ENCODE results near the gene TBC1D23.
"Not testable (repeated sequence)": the region's sequence is repeated elsewhere in the genome, so short reads cannot be mapped to it uniquely, and the experiment has no call there.

Gene TBC1D23

DNA sequence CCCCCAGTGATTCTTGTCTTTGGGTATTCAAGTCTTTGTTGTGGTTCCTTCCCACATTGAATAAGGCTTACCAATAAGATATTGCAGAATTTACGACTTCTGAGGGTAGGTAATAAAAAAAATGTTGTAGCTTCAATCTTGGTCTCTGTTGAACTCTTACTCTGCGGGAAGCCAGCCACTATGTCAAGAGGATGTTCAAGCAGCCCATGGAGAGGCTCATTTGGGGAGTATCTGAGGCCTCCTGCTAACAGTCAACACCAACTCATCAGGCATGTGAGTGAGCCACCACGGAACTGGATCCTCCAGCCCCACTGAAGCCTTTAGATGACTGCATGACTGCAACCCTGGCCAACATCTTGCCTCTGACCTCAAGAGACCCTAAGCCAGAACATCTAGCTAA lies 3.2 kb upstream of the TBC1D23 start:
- no peak for DNase-seq

DNA sequence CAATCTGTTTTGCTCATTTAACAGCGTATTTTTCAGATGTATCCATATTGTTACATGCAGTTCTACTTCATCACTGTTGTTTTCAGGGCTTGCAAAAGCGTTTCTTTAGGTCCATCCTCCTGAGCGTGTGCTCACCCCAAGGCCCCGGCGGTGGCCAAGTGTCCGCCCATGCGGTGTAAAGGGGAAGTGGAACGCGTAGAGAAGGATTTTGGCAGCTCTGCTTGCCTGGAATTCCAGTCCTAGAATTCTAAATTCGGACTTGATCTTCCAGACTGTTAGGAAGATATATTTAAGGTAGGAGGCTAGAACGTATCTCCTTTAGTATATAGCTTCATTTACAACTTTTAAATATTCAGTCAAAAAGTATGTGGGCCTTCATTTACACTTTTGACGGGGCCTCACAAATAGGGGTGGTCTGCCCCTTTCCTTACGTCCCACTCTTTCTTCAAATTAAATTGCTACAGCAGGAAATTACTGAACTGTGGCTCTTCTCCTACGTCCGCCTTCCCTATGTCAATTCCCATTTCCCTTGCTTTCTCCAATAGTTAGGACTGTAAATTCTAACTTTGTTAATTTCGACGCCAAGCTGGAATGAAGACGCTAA lies 609 bp upstream of the TBC1D23 start:
- peak; percentile 56 to 74 (median 72) for DNase-seq

DNA sequence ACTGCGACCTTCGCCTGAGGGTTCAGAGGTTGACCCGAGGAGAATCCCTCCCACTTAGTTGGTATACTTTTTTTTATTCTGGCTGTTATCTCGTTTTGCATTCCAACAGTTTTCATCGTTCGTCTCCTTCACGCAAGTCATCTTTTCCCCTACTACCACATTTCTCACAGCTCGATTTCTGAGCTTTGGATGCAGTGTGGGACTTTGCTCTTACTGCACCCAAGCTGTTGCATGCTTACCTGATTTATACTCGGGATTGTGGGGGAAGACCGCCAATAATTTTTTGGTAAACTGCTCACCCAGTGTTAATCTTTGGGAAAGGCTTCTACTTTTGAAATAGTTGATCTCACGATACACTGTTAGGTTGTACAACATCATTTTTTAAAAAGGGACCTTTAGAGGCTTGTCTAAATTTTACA lies 702 bp downstream of the TBC1D23 start:
- no peak for DNase-seq

DNA sequence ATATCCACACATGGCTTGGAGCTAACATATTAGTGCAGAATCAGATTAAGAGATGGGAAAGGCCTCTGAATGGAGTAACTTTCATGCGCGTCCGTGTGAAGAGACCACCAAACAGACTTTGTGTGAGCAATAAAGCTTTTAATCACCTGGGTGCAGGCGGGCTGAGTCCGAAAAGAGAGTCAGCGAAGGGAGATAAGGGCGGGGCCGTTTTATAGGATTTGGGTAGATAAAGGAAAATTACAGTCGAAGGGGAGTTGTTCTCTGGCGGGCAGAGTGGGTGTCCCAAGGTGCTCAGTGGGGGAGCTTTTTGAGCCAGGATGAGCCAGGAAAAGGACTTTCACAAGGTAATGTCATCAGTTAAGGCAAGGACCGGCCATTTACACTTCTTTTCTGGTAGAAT lies 2.1 kb downstream of the TBC1D23 start:
- DNase-seq = not testable (repeated sequence)

DNA sequence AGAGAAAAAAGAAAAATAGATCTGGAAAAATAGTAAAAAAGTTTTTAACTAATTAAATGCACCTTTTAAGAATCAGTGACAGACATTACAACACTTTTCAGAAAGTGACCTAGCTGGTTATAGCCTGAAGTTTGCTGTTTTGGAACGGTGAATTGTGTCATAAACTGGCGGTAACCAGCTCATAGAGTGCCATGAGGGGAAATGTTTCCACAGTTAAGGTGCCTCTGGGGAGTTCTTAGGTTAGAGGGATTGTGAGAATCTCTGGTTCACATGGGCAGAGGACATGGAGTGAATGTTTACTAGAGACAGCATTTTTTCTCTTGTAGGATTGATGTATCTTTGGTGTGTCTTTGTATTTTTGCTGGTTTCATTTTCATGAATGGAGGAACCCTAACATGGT lies 2.8 kb downstream of the TBC1D23 start:
- no peak for DNase-seq

DNA sequence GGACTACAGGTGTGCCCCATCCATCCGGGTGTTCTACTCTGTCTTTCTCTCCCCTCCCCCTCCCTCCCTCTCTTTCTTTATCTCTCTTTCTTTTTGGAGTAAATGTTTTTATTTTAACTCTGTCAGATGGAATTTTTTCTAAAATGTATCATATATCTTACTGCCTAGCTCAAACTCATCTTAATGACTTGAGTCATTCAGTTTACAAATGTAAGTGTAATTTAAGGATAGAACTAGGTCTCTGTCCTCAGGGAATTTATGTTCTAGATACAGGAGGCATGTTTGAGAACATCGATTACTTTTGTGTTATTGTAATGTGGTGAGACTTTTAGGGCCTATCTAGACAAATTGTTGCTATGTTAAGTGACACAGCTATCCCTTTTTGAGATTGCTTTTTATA lies 3.5 kb downstream of the TBC1D23 start:
- DNase-seq = no peak

DNA sequence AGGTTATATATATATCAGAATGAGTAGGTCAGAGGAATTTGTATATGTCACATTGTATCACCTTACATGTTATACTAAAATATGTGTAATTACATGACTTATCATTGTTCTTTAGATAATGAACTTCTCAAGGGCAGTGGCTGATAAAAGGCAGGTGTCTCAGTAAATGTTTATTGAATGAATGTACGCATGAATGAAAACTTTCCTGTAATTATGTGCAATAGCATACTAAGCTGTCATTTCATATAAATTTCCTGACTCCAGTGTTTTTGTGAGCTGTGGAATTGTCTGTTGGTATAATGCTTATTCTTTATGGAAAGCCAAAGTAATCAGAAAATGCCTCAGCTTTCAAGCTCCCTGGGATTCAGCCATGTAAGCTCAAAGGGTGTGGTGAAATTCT lies 4.2 kb downstream of the TBC1D23 start:
- no peak for DNase-seq

DNA sequence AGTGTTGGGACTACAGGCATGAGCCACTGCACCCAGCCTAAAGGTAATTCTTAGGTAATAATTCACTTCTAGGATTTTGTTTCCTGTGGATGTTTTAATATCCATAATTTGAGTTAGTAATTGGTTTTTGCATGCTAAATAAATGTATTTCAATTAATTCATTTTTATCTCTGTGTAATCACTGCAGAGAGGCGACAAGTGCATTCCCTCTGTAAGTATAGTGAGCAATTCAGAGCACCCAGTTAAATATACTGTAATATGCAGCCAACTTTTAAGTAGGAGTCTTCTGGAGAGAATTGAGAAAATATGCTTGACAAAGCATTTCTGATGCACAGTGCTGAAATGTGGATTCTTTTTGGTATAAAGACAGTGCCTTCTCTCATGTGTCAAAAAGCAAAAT lies 5.7 kb downstream of the TBC1D23 start:
- DNase-seq = no peak

DNA sequence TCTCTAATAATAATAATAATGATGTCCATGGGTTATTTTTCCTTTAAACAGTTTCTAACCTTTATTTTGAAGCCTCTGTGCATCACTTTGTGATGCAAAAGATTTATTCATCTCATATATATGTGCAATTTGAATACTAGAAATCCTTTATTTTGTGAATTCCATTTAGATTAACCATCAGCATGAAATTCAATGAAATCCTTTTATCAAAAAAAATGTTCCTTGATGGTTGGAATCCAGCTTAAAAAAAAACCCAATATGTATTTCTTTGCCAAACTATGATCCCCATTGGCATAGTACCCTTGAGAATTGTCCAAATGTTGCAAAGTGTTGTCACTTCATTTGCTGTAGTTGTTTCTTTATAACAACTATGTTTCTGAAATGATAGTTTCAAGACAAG lies 7.4 kb downstream of the TBC1D23 start:
- DNase-seq = no peak

DNA sequence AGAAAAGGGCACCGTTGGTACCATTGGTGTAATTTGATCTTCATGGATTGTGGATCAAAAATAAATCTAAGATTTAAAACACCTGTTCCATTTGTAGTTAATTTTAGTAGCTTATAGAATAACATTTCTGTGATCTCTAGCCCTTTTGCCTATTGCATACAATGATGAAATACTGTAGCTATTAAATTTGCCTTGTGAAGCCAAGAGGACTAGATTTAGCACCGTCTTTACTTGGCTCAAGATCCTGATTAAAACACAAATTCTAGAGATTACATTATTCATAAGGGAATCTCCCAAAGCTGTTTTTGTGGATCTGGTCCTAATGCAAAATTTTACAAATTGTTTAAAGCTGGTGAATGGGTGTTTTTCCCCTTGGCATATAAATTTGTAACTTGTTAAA lies 8.2 kb downstream of the TBC1D23 start:
- no peak for DNase-seq

DNA sequence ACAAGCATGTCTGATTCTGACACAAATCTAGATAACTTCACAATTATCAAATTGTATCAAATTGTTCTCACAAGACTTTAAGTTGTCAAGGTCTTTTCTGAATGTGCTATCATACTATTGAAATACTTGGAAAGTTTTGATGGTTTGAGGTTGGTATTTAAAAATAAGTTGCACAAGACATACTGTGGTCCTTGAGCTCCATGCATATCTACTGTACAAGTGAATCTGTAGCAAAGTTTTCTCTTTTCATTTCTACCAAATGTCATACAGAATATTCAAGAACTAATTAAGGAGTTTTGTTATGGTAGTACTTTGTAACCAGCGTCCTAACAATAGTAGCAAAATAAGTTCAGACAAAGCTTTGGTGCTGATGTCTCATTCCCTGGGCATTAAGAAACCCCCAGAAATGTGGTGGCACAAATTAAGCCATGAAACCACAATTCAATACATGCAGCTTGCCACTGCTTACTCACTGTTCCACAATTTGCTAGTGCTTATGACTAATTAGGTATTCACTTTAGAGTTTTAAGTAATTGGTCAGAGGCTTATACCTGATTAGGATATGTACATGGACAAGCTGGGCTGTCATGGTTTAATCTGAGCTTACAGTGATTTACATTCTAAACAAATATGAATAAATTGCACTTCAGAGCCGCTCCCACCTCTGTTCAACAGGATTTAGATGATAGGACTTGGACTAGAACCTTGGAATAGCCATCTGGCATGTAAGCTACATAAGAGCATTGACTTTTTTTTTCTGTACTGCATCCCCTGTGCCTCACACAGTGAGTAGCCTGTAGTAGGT lies 8.8 kb downstream of the TBC1D23 start:
- no peak for DNase-seq

DNA sequence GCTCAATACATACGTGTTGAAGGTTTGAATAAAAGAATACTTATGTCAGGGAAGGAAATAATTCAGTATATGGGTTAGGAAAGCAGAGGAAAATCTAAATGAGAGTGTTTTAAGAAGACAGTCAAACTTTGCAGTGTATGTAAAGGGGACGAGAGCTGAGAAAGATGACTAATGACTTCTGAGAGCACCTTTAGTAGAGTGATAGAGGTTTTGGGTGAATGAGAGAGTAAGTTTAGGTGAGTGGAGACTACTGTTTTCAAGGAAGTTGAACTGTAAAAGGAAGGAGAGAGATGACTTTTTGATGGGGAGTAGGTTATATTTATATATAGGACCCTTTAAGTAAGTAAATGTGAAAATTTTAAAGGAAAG lies 9.4 kb downstream of the TBC1D23 start:
- DNase-seq = no peak

DNA sequence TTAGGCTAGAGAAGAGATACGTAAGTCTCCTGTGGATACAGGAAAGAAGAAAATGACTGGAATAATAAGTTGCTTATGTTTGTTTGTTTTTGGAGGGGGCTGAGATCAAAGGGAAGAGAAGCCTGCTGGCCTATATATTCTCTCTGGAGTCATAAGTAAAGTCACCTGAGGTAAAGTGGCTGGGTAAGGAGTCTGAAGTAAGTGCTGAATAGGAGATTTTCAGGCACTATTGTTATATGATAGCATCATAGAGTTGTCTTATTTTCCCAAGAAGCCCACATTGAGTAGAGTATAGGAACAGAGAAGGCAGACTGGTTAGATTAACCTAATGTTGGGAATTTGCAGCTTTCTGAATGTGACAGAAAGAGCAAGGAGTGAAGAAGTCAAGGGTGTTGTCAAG lies 10.7 kb downstream of the TBC1D23 start:
- no peak for DNase-seq

DNA sequence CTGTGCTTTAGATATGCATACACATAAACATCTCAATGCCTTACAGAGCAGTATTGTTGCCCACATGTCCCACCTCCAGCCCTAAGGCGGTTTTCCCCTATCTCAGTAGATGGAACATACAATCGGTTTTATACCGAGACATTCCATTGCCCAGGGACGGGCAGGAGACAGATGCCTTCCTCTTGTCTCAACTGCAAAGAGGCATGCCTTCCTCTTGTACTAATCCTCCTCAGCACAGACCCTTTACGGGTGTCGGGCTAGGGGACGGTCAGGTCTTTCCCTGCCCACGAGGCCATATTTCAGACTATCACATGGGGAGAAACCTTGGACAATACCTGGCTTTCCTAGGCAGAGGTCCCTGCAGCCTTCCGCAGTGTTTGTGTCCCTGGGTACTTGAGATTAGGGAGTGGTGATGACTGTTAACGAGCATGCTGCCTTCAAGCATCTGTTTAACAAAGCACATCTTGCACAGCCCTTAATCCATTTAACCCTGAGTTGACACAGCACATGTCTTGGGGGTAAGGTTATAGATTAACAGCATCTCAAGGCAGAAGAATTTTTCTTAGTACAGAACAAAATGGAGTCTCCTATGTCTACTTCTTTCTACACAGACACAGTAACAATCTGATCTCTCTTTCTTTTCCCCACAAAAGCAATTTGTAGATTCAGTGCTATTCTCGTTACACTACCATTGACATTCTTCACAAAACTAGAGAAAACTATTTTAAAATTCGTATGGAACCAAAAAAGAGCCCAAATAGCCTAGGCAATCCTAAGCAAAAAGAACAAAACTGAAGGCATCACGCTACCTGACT lies 12.2 kb downstream of the TBC1D23 start:
- not testable (repeated sequence) for DNase-seq

DNA sequence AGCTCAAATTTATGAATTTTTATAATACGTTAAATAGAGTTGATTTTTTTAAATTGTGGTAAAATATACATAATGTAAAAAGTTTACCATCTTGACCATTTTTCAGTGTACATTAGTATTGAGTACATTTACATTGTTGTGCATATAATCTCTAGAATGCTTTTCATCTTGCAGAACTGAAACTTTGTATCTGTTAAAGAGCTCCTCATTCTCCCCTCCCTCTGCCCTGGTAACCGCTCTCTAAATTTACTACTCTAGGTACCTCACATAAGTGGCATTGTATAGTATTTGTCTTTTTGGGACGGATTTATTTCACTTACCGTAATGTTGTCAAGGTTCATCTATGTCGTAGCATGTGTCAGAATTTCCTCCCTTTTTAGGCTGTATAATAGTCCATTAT lies 13.6 kb downstream of the TBC1D23 start:
- DNase-seq = no peak

DNA sequence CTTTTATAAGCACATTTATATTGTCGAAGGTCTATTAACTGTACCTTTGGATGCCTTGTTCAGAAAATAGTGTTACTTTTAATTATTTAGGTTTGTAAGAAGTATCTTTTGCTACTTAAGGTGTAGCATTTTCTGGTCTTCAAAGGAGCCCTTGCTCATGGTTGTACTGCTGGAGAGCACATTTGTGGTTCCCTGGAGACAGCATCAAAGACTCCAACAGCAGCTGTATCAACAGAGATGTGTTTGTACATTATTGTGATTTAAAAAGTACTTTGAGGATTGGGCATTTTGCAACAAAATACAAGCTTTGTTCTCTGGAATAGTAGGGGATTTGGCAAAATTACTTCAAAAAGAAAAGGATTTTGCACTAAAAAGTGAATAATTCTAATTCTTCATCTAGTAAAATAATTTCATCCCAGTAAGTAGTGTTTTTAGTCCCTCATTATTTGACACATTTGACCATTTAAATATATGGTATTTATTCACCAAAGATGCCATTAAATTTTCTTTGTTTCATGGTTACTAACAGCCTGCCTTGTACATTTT lies 16.5 kb downstream of the TBC1D23 start:
- DNase-seq = no peak

DNA sequence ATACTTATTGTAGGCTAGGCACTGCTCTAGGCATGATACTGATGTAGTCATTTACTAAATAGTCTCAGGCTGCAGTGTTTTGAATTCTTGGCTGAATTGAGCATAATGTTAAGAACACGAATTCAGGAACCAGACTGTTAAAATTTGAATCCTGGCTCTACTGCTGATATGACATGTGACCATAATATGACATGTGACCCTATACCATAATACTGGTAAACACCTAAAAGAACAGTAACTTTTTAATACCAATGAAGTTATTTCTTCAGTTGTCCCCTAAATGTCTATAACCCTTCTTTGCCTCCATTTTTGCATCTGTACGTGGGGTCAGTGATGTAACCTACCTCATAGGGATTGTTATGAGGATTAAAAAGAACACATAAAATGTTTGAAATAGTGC lies 18.1 kb downstream of the TBC1D23 start:
- peak in 1 of 4 experiments; percentile 14 for DNase-seq

DNA sequence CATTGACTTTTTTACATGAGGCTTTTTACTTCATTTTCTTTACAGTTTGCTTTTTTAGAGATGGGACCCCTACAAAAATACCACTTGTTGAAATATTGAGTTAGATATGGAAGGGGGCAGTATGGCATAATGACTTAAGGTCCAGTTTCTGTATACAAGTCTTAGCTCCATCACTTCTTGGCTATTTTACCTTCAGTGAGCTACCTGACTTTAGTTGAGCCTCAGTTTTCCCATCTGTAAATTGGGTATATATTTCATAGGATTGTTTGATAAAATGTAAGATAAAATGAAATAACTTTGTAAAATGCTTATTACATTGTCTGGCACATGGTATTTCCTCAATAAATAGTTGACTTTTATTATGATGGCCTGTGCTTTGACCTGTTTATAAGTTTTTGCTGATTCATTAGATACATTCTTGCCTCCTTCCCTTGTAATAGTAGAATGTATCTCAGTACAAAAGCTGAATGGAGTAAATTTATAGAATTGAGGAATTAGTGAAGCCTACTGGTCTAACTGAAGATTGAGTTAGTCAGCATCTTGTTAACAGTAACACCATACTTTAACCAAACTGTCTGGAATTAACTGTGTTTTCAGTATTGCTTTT lies 27.6 kb downstream of the TBC1D23 start:
- DNase-seq = no peak

DNA sequence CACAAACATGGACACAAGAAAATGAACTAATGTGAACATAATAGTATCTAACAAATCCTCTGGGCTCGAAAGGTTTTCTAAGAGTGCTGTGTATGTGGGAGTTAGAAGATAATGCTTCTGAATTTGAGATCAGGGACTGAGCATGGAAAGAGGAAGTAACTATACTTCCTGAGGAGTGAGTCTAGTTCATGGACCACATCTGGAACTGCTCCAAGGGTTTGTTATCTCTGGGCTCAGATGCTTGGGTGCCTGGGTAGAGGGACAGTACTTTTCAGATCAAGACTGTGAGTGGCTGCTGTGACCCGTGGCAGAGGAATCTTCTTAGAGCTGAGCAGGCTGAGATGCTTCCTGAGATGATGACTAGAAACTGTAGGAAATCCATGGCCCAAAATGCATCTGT lies 28.5 kb downstream of the TBC1D23 start:
- peak; percentile 20 to 63 (median 40) for DNase-seq

DNA sequence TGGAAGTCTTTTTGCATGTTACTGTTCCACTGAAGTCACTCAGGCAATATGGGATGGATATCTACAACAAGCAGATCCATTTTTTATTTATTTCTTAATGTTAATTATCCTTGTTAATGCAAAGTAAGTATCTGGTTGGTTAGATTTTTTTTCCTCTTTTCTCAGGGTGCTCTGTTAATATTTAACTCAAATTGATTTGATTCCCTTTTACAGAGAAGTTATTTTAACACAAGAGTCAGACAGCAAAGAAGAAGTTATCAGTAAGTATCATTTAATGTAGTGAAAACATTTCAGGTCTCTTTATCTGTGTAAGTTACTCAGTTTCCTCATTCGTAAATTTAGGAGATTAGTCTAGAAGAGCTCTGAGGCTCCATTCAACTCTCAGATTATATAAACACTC lies 34.3 kb downstream of the TBC1D23 start:
- DNase-seq = no peak

DNA sequence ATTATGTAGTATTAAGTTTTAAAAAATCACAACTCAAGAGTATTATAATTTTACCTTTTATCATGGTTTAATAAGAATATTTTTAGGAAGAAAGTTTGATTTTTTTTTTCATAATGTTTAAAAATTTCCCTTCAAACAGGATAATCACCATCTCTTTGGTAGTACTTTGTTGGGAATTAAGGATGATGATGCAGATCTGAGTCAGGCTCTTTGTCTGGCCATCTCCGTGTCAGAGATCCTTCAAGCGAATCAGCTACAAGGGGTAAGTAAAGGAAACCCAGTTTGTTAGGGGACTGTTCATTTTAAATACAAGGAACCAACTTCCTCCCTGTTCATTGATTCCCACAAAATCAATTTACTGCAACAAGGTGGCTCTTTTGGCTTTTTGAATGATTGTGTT lies 37.0 kb downstream of the TBC1D23 start:
- no peak for DNase-seq

DNA sequence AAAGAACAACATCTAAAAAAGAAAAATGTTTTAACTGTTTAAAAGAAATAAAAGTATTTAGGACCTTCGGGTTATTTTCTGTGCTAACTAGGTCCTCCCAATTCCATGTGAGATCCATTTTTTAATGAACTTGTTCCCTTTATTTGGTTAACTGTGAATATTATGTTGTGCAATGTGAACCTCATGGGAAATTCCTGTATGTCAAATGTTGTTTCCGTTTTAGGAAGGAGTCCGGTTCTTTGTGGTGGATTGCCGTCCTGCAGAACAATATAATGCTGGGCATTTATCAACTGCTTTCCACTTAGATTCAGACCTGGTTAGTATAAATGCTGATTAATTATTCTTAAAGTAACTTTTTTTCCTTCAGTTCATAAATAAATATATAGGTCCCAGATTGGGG lies 38.2 kb downstream of the TBC1D23 start:
- peak; percentile 4 to 45 (median 40) for DNase-seq

DNA sequence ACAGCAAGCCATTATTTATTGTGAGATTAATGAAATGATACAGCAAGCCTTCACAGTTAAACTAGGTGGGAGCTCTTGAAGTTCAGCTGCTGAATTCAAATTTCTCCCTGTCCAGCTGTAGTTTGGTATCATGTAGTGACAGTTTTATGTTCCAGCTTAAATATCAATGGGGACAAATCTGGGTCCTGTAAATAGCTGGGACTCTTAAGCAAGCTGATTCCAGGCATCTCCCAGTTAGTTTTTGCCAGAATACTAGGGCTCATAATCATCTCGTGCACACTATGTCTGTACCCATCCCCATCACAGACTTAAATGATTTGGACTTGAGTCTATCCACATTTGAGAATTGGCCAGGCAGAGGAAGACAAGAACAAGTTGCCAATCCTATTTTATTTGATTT lies 45.9 kb downstream of the TBC1D23 start:
- DNase-seq = no peak

All from suppressor macrophage (primary cell).